Keratinocyte (primary cell): ENCODE measurements around the gene MERTK. TPM values are rescaled to one million over a fixed set of nuclear protein-coding genes. Genes with fewer than 3 reads are reported as not detected.

Experiments used
- DNase-seq: peaks from one replicate; pipeline ENCODE4 v3.0.0-alpha.2; 2011; ENCODE audit warnings: low read depth, missing footprints, low spot score
- FAIRE-seq: peaks from 2 replicates; lab custom pipeline; 2011; peaks lifted over from hg19 to GRCh38; lab: Jason Lieb, UNC
- H2AFZ ChIP-seq: 2 replicates; pipeline ENCODE4 v1.6.0; 2012; ENCODE audit warnings: low read length, control low read depth, inconsistent platforms; ENCODE audit not compliant: control insufficient read depth
- H3K27ac ChIP-seq: 2 replicates; pipeline ENCODE4 v1.5.1; 2011; ENCODE audit warnings: low read length; ENCODE audit not compliant: control insufficient read depth, insufficient read depth
- H3K27me3 ChIP-seq: 3 replicates; pipeline ENCODE4 v1.6.0; 2011; ENCODE audit warnings: low read length; ENCODE audit not compliant: control insufficient read depth, insufficient read depth; ENCODE audit errors: extremely low read depth
- H3K36me3 ChIP-seq, 2 experiments: 2 replicates in 1 of 2; 3 replicates in 1 of 2; pipeline ENCODE4 v1.5.1; 2011; ENCODE audit warnings: low read length in 2 of 2, mild to moderate bottlenecking in 1 of 2; ENCODE audit not compliant: control insufficient read depth in 2 of 2, insufficient read depth in 2 of 2; ENCODE audit errors: extremely low read depth in 1 of 2
- H3K4me1 ChIP-seq: 3 replicates; pipeline ENCODE4 v1.5.1; 2011; ENCODE audit warnings: low read length; ENCODE audit not compliant: control insufficient read depth, insufficient read depth; ENCODE audit errors: extremely low read depth
- H3K4me2 ChIP-seq: 3 replicates; pipeline ENCODE4 v1.6.0; 2011; ENCODE audit warnings: low read depth, low read length; ENCODE audit not compliant: control insufficient read depth, insufficient read depth; ENCODE audit errors: extremely low read depth
- H3K4me3 ChIP-seq, 3 experiments: fragments of 200-600 bp in 1 of 3; sonication (generic) in 1 of 3; 2 replicates in 2 of 3; 3 replicates in 1 of 3; pipeline ENCODE4 v1.5.1; 2011 to 2016; ENCODE audit warnings: low read length in 3 of 3, mild to moderate bottlenecking in 3 of 3, control low read depth in 2 of 3, inconsistent platforms in 1 of 3, low read depth in 1 of 3, mixed read lengths in 1 of 3, mixed run types in 1 of 3, moderate library complexity in 1 of 3; ENCODE audit not compliant: control insufficient read depth in 2 of 3, insufficient read depth in 2 of 3; ENCODE audit errors: extremely low read depth in 1 of 3
- H3K79me2 ChIP-seq: 2 replicates; pipeline ENCODE4 v1.6.0; 2012; ENCODE audit warnings: low read length; ENCODE audit not compliant: control insufficient read depth, insufficient read depth
- H3K9ac ChIP-seq: 3 replicates; pipeline ENCODE4 v1.6.0; 2011; ENCODE audit warnings: low read length; ENCODE audit not compliant: control insufficient read depth, insufficient read depth; ENCODE audit errors: extremely low read depth
- H3K9me1 ChIP-seq: 3 replicates; pipeline ENCODE4 v1.6.0; 2011; ENCODE audit warnings: low read length; ENCODE audit not compliant: control insufficient read depth, insufficient read depth; ENCODE audit errors: extremely low read depth
- H3K9me3 ChIP-seq: 2 replicates; pipeline ENCODE4 v1.5.1; 2012; ENCODE audit warnings: low read depth, low read length; ENCODE audit not compliant: control insufficient read depth
- H4K20me1 ChIP-seq: 3 replicates; pipeline ENCODE4 v1.6.0; 2011; ENCODE audit warnings: low read length; ENCODE audit not compliant: control insufficient read depth, insufficient read depth; ENCODE audit errors: extremely low read depth
- EZH2 ChIP-seq: IDR thresholded peaks from one replicate; pipeline ENCODE4 v1.6.1; 2012; ENCODE audit warnings: inconsistent platforms, mild to moderate bottlenecking, low read length, moderate library complexity
- dilution Hi-C: fragments of 300-500 bp; cut with MboI; formaldehyde crosslinking; loops from one replicate; pipeline ENCODE4 v1.7.0; 2020; ENCODE audit warnings: low sequenced_read_pairs; ENCODE audit not compliant: extremely low pct_ligation_motif_present
- polyA plus RNA-seq, 5 experiments: library from polyadenylated mRNA; depleted of rRNA in 3 of 5; stranded (reverse) in 3 of 5; stranded (forward) in 1 of 5; unstranded in 1 of 5; fragments of >200 nt; gene quantifications; 1 replicate in 1 of 5; 2 replicates in 3 of 5; 3 replicates in 1 of 5; pipeline versions ENCODE4 v1.2.1 to v1.2.3, GENCODE V29; 2011 to 2012; ENCODE audit warnings: missing spikeins in 2 of 5, low read depth in 1 of 5, low replicate concordance in 1 of 5
- TF ChIP-seq, protein P1 (sequence below), 3 experiments: IDR thresholded peaks in 1 of 3; conservative IDR thresholded peaks in 1 of 3; optimal IDR thresholded peaks in 1 of 3; 2 replicates in 2 of 3; 3 replicates in 1 of 3; pipeline versions ENCODE3 to v1.5.1; 2011; ENCODE audit warnings: low read length in 3 of 3, mild to moderate bottlenecking in 3 of 3, moderate library complexity in 2 of 3, control low read depth in 1 of 3, inconsistent platforms in 1 of 3; ENCODE audit not compliant: insufficient read depth in 2 of 3; ENCODE audit errors: extremely low read depth in 1 of 3

The MERTK gene
- polyA plus RNA-seq, 1 donor (not counting 4 experiments of a cell fraction or from before 2014, with no cell fraction given): 0.14 TPM

GRCh38 chr2:112027767-112028166, 129.4 kb downstream of the MERTK start:
- peaks cover 4% of the 10 kb centered on the region for H3K27me3 ChIP-seq
- TF ChIP-seq EZH2: no peak
- TF ChIP-seq, protein P1, sequence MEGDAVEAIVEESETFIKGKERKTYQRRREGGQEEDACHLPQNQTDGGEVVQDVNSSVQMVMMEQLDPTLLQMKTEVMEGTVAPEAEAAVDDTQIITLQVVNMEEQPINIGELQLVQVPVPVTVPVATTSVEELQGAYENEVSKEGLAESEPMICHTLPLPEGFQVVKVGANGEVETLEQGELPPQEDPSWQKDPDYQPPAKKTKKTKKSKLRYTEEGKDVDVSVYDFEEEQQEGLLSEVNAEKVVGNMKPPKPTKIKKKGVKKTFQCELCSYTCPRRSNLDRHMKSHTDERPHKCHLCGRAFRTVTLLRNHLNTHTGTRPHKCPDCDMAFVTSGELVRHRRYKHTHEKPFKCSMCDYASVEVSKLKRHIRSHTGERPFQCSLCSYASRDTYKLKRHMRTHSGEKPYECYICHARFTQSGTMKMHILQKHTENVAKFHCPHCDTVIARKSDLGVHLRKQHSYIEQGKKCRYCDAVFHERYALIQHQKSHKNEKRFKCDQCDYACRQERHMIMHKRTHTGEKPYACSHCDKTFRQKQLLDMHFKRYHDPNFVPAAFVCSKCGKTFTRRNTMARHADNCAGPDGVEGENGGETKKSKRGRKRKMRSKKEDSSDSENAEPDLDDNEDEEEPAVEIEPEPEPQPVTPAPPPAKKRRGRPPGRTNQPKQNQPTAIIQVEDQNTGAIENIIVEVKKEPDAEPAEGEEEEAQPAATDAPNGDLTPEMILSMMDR (optimal IDR thresholded peaks at IDR 0.05 in 1 of 3, IDR thresholded peaks at IDR 0.05 in 1 of 3, conservative IDR thresholded peaks at IDR 0.05 in 1 of 3; ENCODE audit: extremely low read depth in 1 of 3, insufficient read depth in 2 of 3, low read length in 3 of 3): no peak
- H3K27ac ChIP-seq: no peak overlapping the region
- peaks cover 2% of the 10 kb centered on the region for H4K20me1 ChIP-seq
- no peak overlapping the region for H3K4me3 ChIP-seq
- H2AFZ ChIP-seq: no peak overlapping the region
- peaks cover 15% of the 10 kb centered on the region for H3K4me1 ChIP-seq
- H3K79me2 ChIP-seq: no peaks in the 10 kb centered on the region
- dilution Hi-C loops: no loop called here
- FAIRE-seq: no peak
- DNase-seq: no peak
- H3K9ac ChIP-seq: no peak overlapping the region
- H3K9me1 ChIP-seq: no peaks in the 10 kb centered on the region
- no peaks in the 10 kb centered on the region for H3K9me3 ChIP-seq
- no peak overlapping the region for H3K4me2 ChIP-seq
- H3K36me3 ChIP-seq: no peaks in the 10 kb centered on the region

- H3K4me3 ChIP-seq: no peak overlapping the region
- H3K4me2 ChIP-seq: no peak overlapping the region
- no peak overlapping the region for H3K9ac ChIP-seq
- H2AFZ ChIP-seq: no peak overlapping the region
- FAIRE-seq (no peak), DNase-seq (no peak)
- peaks cover 28% of the 10 kb centered on the region for H3K4me1 ChIP-seq
- peaks cover 2% of the 10 kb centered on the region for H4K20me1 ChIP-seq
- H3K9me1 ChIP-seq: no peaks in the 10 kb centered on the region
- no peak overlapping the region for H3K27ac ChIP-seq
- H3K27me3 ChIP-seq: peaks cover 3% of the 10 kb centered on the region
- H3K36me3 ChIP-seq: no peaks in the 10 kb centered on the region
- TF ChIP-seq, protein P1 (optimal IDR thresholded peaks at IDR 0.05 in 1 of 3, IDR thresholded peaks at IDR 0.05 in 1 of 3, conservative IDR thresholded peaks at IDR 0.05 in 1 of 3; ENCODE audit: extremely low read depth in 1 of 3, insufficient read depth in 2 of 3, low read length in 3 of 3): no peak
- TF ChIP-seq EZH2: no peak
- H3K9me3 ChIP-seq: no peaks in the 10 kb centered on the region
- dilution Hi-C loops: no loop called here
- H3K79me2 ChIP-seq: no peaks in the 10 kb centered on the region
Measured at GRCh38 chr2:112029164-112029563, 130.8 kb downstream of the MERTK start.
